Retinal pigment epithelial cell (primary cell): ENCODE data around the gene HINT2.

Experiments used
- DNase-seq: peaks from one replicate; pipeline ENCODE4 v3.0.0-alpha.2; 2010; ENCODE audit warnings: low read depth
- H3K4me3 ChIP-seq: 2 replicates; pipeline ENCODE4 v1.5.1; 2011; ENCODE audit warnings: mild to moderate bottlenecking, low read length, control low read depth, moderate library complexity
- CTCF ChIP-seq: conservative IDR thresholded peaks from 2 replicates; pipeline ENCODE4 v1.5.1; 2011; ENCODE audit warnings: low read depth, low read length, control low read depth, inconsistent platforms

HINT2 gene

GRCh38 chr9:35774907-35775635, 39.8 kb downstream of the HINT2 start:
- TF ChIP-seq CTCF = no peak
- no peak for DNase-seq
- H3K4me3 ChIP-seq = no peak overlapping the region

GRCh38 chr9:35771943-35772342, 42.9 kb downstream of the HINT2 start:
- no peak for DNase-seq
- TF ChIP-seq CTCF = no peak

GRCh38 chr9:35771534-35771933, 43.3 kb downstream of the HINT2 start:
- DNase-seq = peak; percentile 56
- TF ChIP-seq CTCF = no peak
- H3K4me3 ChIP-seq = no peak overlapping the region

More at GRCh38 chr9:35771943-35772342, 42.9 kb downstream of the HINT2 start:
- no peak overlapping the region for H3K4me3 ChIP-seq

- H3K4me3 ChIP-seq = no peak overlapping the region
- no peak for DNase-seq
- no peak for TF ChIP-seq CTCF
These were observed 43.8 kb downstream of the HINT2 start for GRCh38 chr9:35771075-35771433.

GRCh38 chr9:35769763-35770162, 45.1 kb downstream of the HINT2 start:
- H3K4me3 ChIP-seq = no peak overlapping the region
- TF ChIP-seq CTCF = no peak
- no peak for DNase-seq

GRCh38 chr9:35767458-35767857, 47.4 kb downstream of the HINT2 start:
- DNase-seq = no peak
- TF ChIP-seq CTCF = no peak
- H3K4me3 ChIP-seq = no peak overlapping the region

- no peak for TF ChIP-seq CTCF
- H3K4me3 ChIP-seq = no peak overlapping the region
- DNase-seq = no peak
These were observed 47.8 kb downstream of the HINT2 start for GRCh38 chr9:35766997-35767396.
